HG03460 (cell line): ENCODE measurements around the gene PGAP2.
"Not testable (repeated sequence)": the region's sequence is repeated elsewhere in the genome, so short reads cannot be mapped to it uniquely, and the experiment has no call there.

Source experiments
- ATAC-seq: cut with Tn5 transposase; IDR thresholded peaks from one replicate; pipeline ENCODE4 v1.9.1; 2021; ENCODE audit not compliant: unreplicated experiment

Gene PGAP2

GRCh38 chr11:3803726-3804495, 4.4 kb upstream of the PGAP2 start:
- ATAC-seq = no peak

- ATAC-seq = peak; percentile 78
These were observed 682 bp downstream of the PGAP2 start for GRCh38 chr11:3808861-3809623.

- no peak for ATAC-seq
These were observed 1.2 kb downstream of the PGAP2 start for GRCh38 chr11:3809624-3809928.

- no peak for ATAC-seq
These were observed 2.1 kb downstream of the PGAP2 start for GRCh38 chr11:3810446-3810845.

GRCh38 chr11:3810951-3811350, 2.6 kb downstream of the PGAP2 start:
- ATAC-seq = no peak

GRCh38 chr11:3814832-3815231, 6.5 kb downstream of the PGAP2 start:
- ATAC-seq = not testable (repeated sequence)

- no peak for ATAC-seq
These were observed 7.5 kb downstream of the PGAP2 start for GRCh38 chr11:3815845-3816244.

- no peak for ATAC-seq
These were observed 8.3 kb downstream of the PGAP2 start for GRCh38 chr11:3816673-3817072.

GRCh38 chr11:3817181-3817800, 8.9 kb downstream of the PGAP2 start:
- ATAC-seq = no peak

- no peak for ATAC-seq
These were observed 12.6 kb downstream of the PGAP2 start for GRCh38 chr11:3820971-3821370.

- no peak for ATAC-seq
These were observed 14.0 kb downstream of the PGAP2 start for GRCh38 chr11:3822312-3822711.

- ATAC-seq = no peak
These were observed 14.9 kb downstream of the PGAP2 start for GRCh38 chr11:3823303-3823702.

GRCh38 chr11:3823762-3824506, 15.6 kb downstream of the PGAP2 start:
- ATAC-seq = no peak

- ATAC-seq = peak; percentile 79
These were observed 16.5 kb downstream of the PGAP2 start for GRCh38 chr11:3824714-3825472.

GRCh38 chr11:3825473-3826154, 17.3 kb downstream of the PGAP2 start:
- ATAC-seq = no peak

- ATAC-seq = no peak
These were observed 18.4 kb downstream of the PGAP2 start for GRCh38 chr11:3826721-3827120.

- no peak for ATAC-seq
These were observed 19.2 kb downstream of the PGAP2 start for GRCh38 chr11:3827434-3828186.

GRCh38 chr11:3830088-3830487, 21.7 kb downstream of the PGAP2 start:
- ATAC-seq = no peak

- no peak for ATAC-seq
These were observed 22.4 kb downstream of the PGAP2 start for GRCh38 chr11:3830730-3831129.
